ENCODE results near the gene BCAT1.

- TF ChIP-seq EZH2 (IDR thresholded peaks at IDR 0.05; ENCODE audit: insufficient read depth, poor library complexity, severe bottlenecking) = no peak
- TF ChIP-seq EZH2phosphoT487 (IDR thresholded peaks at IDR 0.05; ENCODE audit: insufficient read depth, low read depth) = no peak
These were observed 47.3 kb upstream of the BCAT1 start for GRCh38 chr12:24996102-24996797.

Data from GM23248 (cell line).